ENCODE measurements around the gene GCGR. TPM values are rescaled to one million over a fixed set of nuclear protein-coding genes. Genes with fewer than 3 reads are reported as not detected.

The GCGR gene
- total RNA-seq, 1 experiment from 2014 or later: 1.4 TPM

DNA sequence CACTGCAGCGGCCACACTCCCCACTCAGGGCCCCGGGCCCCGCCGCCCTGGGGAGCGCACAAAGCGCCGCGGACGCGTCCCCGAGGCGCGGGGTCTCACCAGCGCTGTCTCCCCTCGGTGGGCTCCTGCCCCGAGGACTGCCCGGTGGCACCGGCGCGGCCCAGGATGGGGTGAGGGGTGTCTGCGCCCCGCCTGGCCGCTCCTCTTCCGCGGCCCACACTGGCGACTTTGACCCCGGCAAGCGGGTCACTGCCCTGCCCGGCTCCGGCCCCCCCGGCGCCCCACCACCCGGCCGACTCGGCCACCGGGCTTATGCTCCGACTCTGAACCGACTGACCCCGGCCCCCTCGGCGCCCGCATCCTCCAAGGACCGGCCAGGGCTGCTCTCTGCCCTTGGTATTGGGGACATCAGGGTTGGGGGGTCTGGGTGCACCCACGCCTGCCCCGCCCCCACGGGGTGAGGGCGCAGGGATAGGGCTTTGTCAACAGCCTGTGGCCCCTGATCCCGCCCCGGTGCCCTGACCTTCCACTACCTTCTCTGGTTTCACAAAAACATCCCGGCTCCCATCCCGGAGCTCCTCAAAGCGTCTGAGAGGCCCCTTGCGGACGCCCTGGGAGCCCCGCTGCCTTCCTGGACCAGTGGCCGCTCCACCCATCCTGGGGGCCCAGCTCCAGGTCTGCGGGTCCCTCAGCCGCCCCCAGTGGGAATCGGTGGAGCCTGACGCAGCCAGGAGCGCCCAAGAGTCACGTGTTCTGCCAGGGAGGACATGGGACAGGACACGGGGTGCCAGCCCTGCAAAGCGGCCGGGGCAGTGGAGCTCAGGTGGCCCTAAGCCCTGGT, 829 bp downstream of the GCGR start:
- Mint-ChIP-seq H3K4me3 (peak overlapping the region; percentile 61), H3K36me3 (no peaks in the 10 kb centered on the region), H3K27ac (no peak overlapping the region), H3K27me3 (ENCODE audit: low read depth) (peaks cover 60% of the 10 kb centered on the region), H3K4me1 (no peaks in the 10 kb centered on the region), H3K9me3 (peaks cover 4% of the 10 kb centered on the region; the same call in 1 of the 2 replicates)
- CTCF ChIA-PET: interaction anchor here (0.7 to 1.3 kb wide), 4 partner anchors 15 to 316 kb away, joined by 3 to 5 read pairs (median 3); no protein-coding TSS in a partner anchor
- ATAC-seq (peak; percentile 22), DNase-seq (ENCODE audit: low spot score) (no peak)
- POLR2A ChIA-PET: no interaction called here
- TF ChIP-seq ETV6 (CRISPR knock-in tag; IDR thresholded peaks at IDR 0.05): no peak
- no peak for TF ChIP-seq NR1H2 (CRISPR knock-in tag; IDR thresholded peaks at IDR 0.05)
- TF ChIP-seq, protein P1, sequence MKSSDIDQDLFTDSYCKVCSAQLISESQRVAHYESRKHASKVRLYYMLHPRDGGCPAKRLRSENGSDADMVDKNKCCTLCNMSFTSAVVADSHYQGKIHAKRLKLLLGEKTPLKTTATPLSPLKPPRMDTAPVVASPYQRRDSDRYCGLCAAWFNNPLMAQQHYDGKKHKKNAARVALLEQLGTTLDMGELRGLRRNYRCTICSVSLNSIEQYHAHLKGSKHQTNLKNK (CRISPR knock-in tag; IDR thresholded peaks at IDR 0.05): no peak
- no peak for TF ChIP-seq GRHL2 (CRISPR knock-in tag; IDR thresholded peaks at IDR 0.05; ENCODE audit: insufficient replicate concordance, severe bottlenecking)
- no peak for TF ChIP-seq MXD4 (CRISPR knock-in tag; IDR thresholded peaks at IDR 0.05; ENCODE audit: borderline replicate concordance)
- TF ChIP-seq JUN (CRISPR knock-in tag; IDR thresholded peaks at IDR 0.05): no peak
- TF ChIP-seq, protein P2, sequence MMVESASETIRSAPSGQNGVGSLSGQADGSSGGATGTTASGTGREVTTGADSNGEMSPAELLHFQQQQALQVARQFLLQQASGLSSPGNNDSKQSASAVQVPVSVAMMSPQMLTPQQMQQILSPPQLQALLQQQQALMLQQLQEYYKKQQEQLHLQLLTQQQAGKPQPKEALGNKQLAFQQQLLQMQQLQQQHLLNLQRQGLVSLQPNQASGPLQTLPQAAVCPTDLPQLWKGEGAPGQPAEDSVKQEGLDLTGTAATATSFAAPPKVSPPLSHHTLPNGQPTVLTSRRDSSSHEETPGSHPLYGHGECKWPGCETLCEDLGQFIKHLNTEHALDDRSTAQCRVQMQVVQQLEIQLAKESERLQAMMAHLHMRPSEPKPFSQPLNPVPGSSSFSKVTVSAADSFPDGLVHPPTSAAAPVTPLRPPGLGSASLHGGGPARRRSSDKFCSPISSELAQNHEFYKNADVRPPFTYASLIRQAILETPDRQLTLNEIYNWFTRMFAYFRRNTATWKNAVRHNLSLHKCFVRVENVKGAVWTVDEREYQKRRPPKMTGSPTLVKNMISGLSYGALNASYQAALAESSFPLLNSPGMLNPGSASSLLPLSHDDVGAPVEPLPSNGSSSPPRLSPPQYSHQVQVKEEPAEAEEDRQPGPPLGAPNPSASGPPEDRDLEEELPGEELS (CRISPR knock-in tag; IDR thresholded peaks at IDR 0.05): no peak
- no peak for TF ChIP-seq CBFB (CRISPR knock-in tag; IDR thresholded peaks at IDR 0.05; ENCODE audit: low read depth)
- no peak for TF ChIP-seq ATF1 (CRISPR knock-in tag; IDR thresholded peaks at IDR 0.05)
- TF ChIP-seq HMGA2 (CRISPR knock-in tag; IDR thresholded peaks at IDR 0.05): no peak
- TF ChIP-seq, protein P3, sequence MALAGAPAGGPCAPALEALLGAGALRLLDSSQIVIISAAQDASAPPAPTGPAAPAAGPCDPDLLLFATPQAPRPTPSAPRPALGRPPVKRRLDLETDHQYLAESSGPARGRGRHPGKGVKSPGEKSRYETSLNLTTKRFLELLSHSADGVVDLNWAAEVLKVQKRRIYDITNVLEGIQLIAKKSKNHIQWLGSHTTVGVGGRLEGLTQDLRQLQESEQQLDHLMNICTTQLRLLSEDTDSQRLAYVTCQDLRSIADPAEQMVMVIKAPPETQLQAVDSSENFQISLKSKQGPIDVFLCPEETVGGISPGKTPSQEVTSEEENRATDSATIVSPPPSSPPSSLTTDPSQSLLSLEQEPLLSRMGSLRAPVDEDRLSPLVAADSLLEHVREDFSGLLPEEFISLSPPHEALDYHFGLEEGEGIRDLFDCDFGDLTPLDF (CRISPR knock-in tag; IDR thresholded peaks at IDR 0.05): no peak
- TF ChIP-seq PRRX2 (CRISPR knock-in tag; IDR thresholded peaks at IDR 0.05): no peak
- TF ChIP-seq GABPB1 (CRISPR knock-in tag; IDR thresholded peaks at IDR 0.05): no peak
- TF ChIP-seq IRF2 (CRISPR knock-in tag; IDR thresholded peaks at IDR 0.05; ENCODE audit: borderline replicate concordance, low read depth): no peak
- TF ChIP-seq CREB1 (CRISPR knock-in tag; IDR thresholded peaks at IDR 0.05): no peak
- no peak for TF ChIP-seq NR3C1 (CRISPR knock-in tag; conservative IDR thresholded peaks at IDR 0.05; ENCODE audit: low read depth)
- no peak for TF ChIP-seq FOXK1 (CRISPR knock-in tag; IDR thresholded peaks at IDR 0.05)
- TF ChIP-seq ZNF317 (CRISPR knock-in tag; IDR thresholded peaks at IDR 0.05; ENCODE audit: borderline replicate concordance, low read depth): peak; percentile 25; the same call in 1 of the 2 replicates
- no peak for TF ChIP-seq ZNF138 (CRISPR knock-in tag; conservative IDR thresholded peaks at IDR 0.05)
- TF ChIP-seq FOXP1 (CRISPR knock-in tag; IDR thresholded peaks at IDR 0.05; ENCODE audit: borderline replicate concordance): no peak
- no peak for TF ChIP-seq ELF4 (CRISPR knock-in tag; IDR thresholded peaks at IDR 0.05; ENCODE audit: low read depth)
- TF ChIP-seq, protein P4, sequence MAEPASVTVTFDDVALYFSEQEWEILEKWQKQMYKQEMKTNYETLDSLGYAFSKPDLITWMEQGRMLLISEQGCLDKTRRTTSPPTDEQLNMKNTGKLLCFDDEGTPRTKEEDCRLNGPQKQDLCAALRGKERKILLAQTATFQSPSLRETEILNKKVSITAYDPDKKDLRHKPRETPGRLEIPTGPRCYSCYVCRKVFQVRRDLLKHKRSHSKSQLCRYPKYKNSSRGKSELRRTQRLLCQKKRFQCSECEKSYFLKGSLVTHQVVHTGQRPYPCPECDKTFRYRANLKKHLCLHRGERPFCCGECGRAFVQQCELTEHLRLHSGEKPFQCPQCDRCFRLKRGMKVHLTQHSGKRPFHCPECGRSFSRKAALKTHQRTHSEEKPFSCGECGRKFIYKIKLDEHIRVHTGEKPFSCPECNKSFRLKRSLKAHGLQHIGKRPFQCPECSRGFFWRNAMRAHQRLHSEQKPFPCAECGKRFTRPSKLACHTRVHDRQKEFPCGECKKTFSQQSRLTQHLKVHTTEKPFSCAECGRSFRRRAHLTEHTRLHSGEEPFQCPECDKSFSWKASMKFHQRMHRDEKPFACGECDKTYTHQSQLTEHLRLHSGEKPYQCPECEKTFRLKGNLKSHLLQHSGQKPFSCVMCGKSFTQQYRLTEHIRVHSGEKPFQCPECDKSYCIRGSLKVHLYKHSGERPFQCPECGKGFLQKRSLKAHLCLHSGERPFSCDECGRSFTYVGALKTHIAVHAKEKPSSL (CRISPR knock-in tag; conservative IDR thresholded peaks at IDR 0.05): no peak
- TF ChIP-seq, protein P5, sequence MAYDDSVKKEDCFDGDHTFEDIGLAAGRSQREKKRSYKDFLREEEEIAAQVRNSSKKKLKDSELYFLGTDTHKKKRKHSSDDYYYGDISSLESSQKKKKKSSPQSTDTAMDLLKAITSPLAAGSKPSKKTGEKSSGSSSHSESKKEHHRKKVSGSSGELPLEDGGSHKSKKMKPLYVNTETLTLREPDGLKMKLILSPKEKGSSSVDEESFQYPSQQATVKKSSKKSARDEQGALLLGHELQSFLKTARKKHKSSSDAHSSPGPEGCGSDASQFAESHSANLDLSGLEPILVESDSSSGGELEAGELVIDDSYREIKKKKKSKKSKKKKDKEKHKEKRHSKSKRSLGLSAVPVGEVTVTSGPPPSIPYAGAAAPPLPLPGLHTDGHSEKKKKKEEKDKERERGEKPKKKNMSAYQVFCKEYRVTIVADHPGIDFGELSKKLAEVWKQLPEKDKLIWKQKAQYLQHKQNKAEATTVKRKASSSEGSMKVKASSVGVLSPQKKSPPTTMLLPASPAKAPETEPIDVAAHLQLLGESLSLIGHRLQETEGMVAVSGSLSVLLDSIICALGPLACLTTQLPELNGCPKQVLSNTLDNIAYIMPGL (CRISPR knock-in tag; IDR thresholded peaks at IDR 0.05): 0 out of 2 replicates have a peak, but pooled peaks have one; percentile 32
- TF ChIP-seq KAT7 (CRISPR knock-in tag; IDR thresholded peaks at IDR 0.05; ENCODE audit: borderline replicate concordance): no peak
- TF ChIP-seq, protein P6, sequence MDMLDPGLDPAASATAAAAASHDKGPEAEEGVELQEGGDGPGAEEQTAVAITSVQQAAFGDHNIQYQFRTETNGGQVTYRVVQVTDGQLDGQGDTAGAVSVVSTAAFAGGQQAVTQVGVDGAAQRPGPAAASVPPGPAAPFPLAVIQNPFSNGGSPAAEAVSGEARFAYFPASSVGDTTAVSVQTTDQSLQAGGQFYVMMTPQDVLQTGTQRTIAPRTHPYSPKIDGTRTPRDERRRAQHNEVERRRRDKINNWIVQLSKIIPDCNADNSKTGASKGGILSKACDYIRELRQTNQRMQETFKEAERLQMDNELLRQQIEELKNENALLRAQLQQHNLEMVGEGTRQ (CRISPR knock-in tag; IDR thresholded peaks at IDR 0.05): peak; percentile 70
- TF ChIP-seq, protein P7, sequence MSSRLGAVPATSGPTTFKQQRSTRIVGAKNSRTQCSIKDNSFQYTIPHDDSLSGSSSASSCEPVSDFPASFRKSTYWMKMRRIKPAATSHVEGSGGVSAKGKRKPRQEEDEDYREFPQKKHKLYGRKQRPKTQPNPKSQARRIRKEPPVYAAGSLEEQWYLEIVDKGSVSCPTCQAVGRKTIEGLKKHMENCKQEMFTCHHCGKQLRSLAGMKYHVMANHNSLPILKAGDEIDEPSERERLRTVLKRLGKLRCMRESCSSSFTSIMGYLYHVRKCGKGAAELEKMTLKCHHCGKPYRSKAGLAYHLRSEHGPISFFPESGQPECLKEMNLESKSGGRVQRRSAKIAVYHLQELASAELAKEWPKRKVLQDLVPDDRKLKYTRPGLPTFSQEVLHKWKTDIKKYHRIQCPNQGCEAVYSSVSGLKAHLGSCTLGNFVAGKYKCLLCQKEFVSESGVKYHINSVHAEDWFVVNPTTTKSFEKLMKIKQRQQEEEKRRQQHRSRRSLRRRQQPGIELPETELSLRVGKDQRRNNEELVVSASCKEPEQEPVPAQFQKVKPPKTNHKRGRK (CRISPR knock-in tag; IDR thresholded peaks at IDR 0.05; ENCODE audit: borderline replicate concordance): no peak
- TF ChIP-seq RORB (CRISPR knock-in tag; IDR thresholded peaks at IDR 0.05): no peak
- TF ChIP-seq ESRRA (CRISPR knock-in tag; IDR thresholded peaks at IDR 0.05; ENCODE audit: borderline replicate concordance): no peak

All from WTC11 (cell line).